Adrenal gland (tissue), 12 donors: ENCODE results near the gene NSUN6. TPM values are rescaled to one million over a fixed set of nuclear protein-coding genes. Genes with fewer than 3 reads are reported as not detected.

Source experiments
- DNase-seq, 7 donors: peaks; one replicate each; pipeline ENCODE4 v3.0.0-alpha.2; 2019 to 2020
- H3K27ac ChIP-seq, 5 donors: fragments of 200-600 bp; sonication (generic) in 4 of 5; 1 replicate in 3 of 5; 2 replicates in 2 of 5; pipeline versions ENCODE4 v1.5.1 to v1.8.0; 2016 to 2020; ENCODE audit warnings: mild to moderate bottlenecking in 1 of 5
- H3K27me3 ChIP-seq: fragments of 200-600 bp; 2 replicates; pipeline ENCODE4 v1.8.0; 2021
- H3K36me3 ChIP-seq, 2 donors: fragments of 200-600 bp; replicated peaks in 1 of 2; 1 replicate in 1 of 2; 2 replicates in 1 of 2; pipeline versions ENCODE4 v1.5.1 to v1.8.0; 2018 to 2022
- H3K4me1 ChIP-seq, 2 donors: fragments of 200-600 bp; replicated peaks in 1 of 2; 1 replicate in 1 of 2; 2 replicates in 1 of 2; pipeline versions ENCODE4 v1.5.1 to v1.8.0; 2018 to 2021
- H3K4me3 ChIP-seq, 4 donors: fragments of 200-600 bp; sonication (generic) in 3 of 4; one replicate each; pipeline ENCODE4 v1.5.1; 2016 to 2018
- H3K9me3 ChIP-seq, 3 donors: fragments of 200-600 bp; sonication (generic) in 1 of 3; replicated peaks in 1 of 3; 1 replicate in 2 of 3; 2 replicates in 1 of 3; pipeline versions ENCODE4 v1.5.1 to v1.8.0; 2016 to 2021
- POLR2A ChIP-seq, 2 donors: fragments of 450-650 bp; IDR thresholded peaks; one replicate each; pipeline ENCODE4 v1.6.1; 2017; ENCODE audit warnings: antibody characterized with exemption in 2 of 2, mild to moderate bottlenecking in 2 of 2, moderate library complexity in 1 of 2
- WGBS, 4 donors: extraction: QIAGEN DNeasy Blood & Tissue Kit in 2 of 4; methylation state at CpG; one replicate each; pipeline versions ENCODE4 v1.1.5 to v1.1.7; 2013 to 2017; 5-methylcytosine and 5-hydroxymethylcytosine counted together
- intact Hi-C, 2 donors: fragments of 100-400 bp; cut with DNase I; formaldehyde crosslinking; loops; one replicate each; pipeline versions ENCODE4 v1.14.1 to v1.15.0; 2022 to 2023
- polyA plus RNA-seq, 3 donors: library from polyadenylated mRNA; stranded (reverse); fragments of 200-250 nt in 2 of 3; fragments of 350-450 nt in 1 of 3; fragmentation: Illumina TruSeq in 1 of 3; extraction: RNeasy Lipid Tissue Mini Kit (QIAGEN cat#74804) in 1 of 3; gene quantifications; one replicate each; pipeline ENCODE4 v1.2.3, GENCODE V29; 2013 to 2014
- total RNA-seq, 9 donors: library from RNA; depleted of rRNA in 4 of 9; stranded (reverse); fragments of >200 nt in 4 of 9; fragments of 120-200 nt in 1 of 9; fragmentation: NEBNext Ultra II Directional in 1 of 9; extraction: Animal tissue kit (Norgen Biotek cat#: 25700) in 1 of 9; gene quantifications; one replicate each; pipeline versions ENCODE4 v1.1.0 to v1.2.4, GENCODE V29; 2013 to 2023
- TF ChIP-seq, protein P1 (sequence below), 6 experiments: fragments of 450-650 bp in 4 of 6; fragments of 200-600 bp in 2 of 6; sonication (generic) in 1 of 6; IDR thresholded peaks; 1 replicate in 5 of 6; 2 replicates in 1 of 6; pipeline versions ENCODE4 v1.5.1 to v1.8.0; 2016 to 2021; ENCODE audit warnings: antibody characterized with exemption in 6 of 6, mild to moderate bottlenecking in 2 of 6, moderate library complexity in 1 of 6
- donor health status: healthy with polysubstance abuse.
- donor health status: Bipolar disorder and iron deficiency.
- donor health status: DM: yes; HTN: yes; CAD: no.
- donor health status: DM: no; HTN: no; CAD: no.
- donor health status: DM: no; HTN: no; CAD: no.
- donor health status: DM: yes; HTN: yes; CAD: no.

The NSUN6 gene
- total and polyA plus RNA-seq, 12 donors = 5.1 to 33.3 (median 17.4) TPM

DNA sequence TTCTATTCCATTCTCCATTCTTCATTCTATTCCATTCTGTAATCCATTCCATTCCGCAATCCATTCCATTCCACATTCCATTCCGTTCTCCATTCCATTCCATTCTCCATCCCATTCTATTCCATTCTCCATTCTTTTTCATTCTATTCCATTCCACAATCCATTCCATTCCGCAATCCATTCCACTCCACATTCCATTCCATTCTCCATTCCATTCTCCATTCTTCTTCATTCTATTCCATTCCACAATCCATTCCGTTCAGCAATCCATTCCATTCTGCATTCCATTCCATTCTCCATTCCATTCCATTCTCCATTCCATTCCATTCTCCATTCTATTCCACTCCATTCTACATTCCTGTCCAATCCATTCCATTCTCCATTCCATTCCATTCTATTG lies 85.2 kb downstream of the NSUN6 start:
- no peak overlapping the region for H3K4me3 ChIP-seq
- no peaks in the 10 kb centered on the region for H3K9me3 ChIP-seq
- DNase-seq = no peak
- H3K27me3 ChIP-seq = no peaks in the 10 kb centered on the region
- no peaks in the 10 kb centered on the region for H3K36me3 ChIP-seq
- H3K4me1 ChIP-seq = no peaks in the 10 kb centered on the region
- intact Hi-C loops = no loop called here
- TF ChIP-seq, protein P1, sequence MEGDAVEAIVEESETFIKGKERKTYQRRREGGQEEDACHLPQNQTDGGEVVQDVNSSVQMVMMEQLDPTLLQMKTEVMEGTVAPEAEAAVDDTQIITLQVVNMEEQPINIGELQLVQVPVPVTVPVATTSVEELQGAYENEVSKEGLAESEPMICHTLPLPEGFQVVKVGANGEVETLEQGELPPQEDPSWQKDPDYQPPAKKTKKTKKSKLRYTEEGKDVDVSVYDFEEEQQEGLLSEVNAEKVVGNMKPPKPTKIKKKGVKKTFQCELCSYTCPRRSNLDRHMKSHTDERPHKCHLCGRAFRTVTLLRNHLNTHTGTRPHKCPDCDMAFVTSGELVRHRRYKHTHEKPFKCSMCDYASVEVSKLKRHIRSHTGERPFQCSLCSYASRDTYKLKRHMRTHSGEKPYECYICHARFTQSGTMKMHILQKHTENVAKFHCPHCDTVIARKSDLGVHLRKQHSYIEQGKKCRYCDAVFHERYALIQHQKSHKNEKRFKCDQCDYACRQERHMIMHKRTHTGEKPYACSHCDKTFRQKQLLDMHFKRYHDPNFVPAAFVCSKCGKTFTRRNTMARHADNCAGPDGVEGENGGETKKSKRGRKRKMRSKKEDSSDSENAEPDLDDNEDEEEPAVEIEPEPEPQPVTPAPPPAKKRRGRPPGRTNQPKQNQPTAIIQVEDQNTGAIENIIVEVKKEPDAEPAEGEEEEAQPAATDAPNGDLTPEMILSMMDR (IDR thresholded peaks at IDR 0.05) = no peak
- no peak for TF ChIP-seq POLR2A (IDR thresholded peaks at IDR 0.05)
- 83 to 98% (median 90%) methylated on average over 4 of the region's 4 CpGs for WGBS, 4 donors
- no peak overlapping the region for H3K27ac ChIP-seq

DNA sequence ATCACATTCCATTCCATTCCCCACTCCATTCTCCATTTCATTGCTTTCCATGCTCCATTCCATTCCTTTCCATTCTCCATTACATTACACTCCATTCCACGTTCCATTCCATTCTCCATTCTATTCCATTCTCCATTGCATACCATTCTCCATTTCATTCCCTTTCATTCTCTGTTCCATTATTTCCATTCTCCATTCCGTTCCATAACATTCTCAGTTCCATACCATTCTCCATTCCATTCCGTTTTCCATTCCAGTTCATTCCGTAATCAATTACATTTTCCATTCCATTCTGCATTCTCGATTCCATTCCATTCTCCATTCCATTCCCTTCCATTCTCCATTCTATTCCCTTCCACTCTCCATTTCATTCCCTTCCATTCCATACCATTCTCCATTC lies 86.4 kb downstream of the NSUN6 start:
- Histone ChIP-seq H3K27me3 (no peaks in the 10 kb centered on the region), H3K27ac (no peak overlapping the region), H3K9me3 (no peaks in the 10 kb centered on the region), H3K36me3 (no peaks in the 10 kb centered on the region), H3K4me1 (no peaks in the 10 kb centered on the region), H3K4me3 (no peak overlapping the region)
- 95 to 99% (median 97%) methylated on average over 5 of the region's 5 CpGs for WGBS, 4 donors
- TF ChIP-seq, protein P1 (IDR thresholded peaks at IDR 0.05) = no peak
- no peak for TF ChIP-seq POLR2A (IDR thresholded peaks at IDR 0.05)
- intact Hi-C loops = no loop called here
- DNase-seq = no peak

DNA sequence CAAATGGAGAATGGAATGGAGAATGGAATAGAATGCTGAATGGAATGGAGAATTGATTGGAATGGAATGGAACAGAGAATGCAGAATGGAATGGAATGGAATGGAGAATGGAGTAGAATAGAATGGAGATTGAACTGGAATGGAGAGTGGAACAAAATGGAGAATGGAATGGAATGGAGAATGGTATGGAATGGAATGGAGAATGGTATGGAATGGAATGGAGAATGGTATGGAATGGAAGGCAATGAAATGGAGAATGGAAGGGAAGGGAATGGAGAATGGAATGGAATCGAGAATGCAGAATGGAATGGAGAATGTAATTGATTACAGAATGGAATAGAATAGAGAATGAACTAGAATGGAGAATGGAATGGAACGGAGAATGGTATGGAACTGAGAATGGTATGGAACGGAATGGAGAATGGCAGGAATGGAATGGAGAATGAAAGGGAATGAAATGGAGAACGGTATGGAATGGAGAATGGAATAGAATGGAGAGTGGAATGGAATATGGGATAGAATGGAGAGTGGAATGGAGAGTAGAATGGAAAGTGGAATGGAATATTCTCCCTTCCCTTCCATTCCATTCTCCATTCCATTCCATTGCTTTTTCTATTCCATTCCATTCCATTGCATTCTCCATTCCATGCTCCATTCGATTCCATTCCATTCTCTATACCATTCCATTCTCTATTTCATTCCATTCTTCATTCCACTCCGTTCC lies 88.2 kb downstream of the NSUN6 start:
- Histone ChIP-seq H3K36me3 (no peaks in the 10 kb centered on the region), H3K27ac (no peak overlapping the region)

DNA sequence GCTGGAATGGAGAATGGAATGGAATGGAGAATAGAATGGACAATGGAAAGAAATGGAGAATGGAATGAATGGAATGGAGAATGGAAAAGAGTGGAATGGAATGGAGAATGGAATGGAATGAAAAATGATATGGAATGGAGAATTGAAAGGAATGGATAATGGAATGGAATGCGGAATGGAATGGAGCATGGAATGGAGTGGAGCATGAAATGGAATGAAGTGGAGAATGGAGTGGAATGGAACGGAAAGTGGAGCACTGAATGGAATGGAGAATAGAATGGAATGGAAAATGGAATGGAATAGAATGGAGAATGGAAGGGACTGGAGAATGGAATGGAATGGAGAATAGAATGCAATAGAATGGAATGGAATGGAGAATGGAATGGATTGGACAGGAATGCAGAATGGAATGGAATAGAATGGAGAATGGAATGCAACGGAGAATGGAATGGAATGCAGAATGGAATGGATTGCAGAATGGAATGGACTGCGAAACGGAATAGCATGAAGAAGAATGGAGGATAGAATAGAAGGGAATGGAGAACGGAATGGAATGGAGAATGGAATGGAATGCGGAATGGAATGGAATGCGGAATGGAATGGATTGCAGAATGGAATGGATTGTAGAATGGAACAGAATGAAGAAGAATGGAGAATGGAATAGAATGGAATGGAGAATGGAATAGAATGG lies 89.4 kb downstream of the NSUN6 start:
- Histone ChIP-seq H3K4me1 (no peaks in the 10 kb centered on the region), H3K36me3 (no peaks in the 10 kb centered on the region), H3K9me3 (no peaks in the 10 kb centered on the region), H3K27ac (no peak overlapping the region), H3K27me3 (no peaks in the 10 kb centered on the region), H3K4me3 (no peak overlapping the region)
- intact Hi-C loops = no loop called here
- TF ChIP-seq, protein P1 (IDR thresholded peaks at IDR 0.05) = no peak
- TF ChIP-seq POLR2A (IDR thresholded peaks at IDR 0.05) = no peak
- 92 to 99% (median 96%) methylated on average over 8 of the region's 8 CpGs for WGBS, 4 donors
- no peak for DNase-seq

More for the DNA sequence above, 88.2 kb downstream of the NSUN6 start:
- Histone ChIP-seq H3K4me3 (no peak overlapping the region), H3K4me1 (no peaks in the 10 kb centered on the region), H3K9me3 (no peaks in the 10 kb centered on the region), H3K27me3 (no peaks in the 10 kb centered on the region)
- no peak for DNase-seq
- intact Hi-C loops = no loop called here
- WGBS, 4 donors = 97 to 98% (median 97%) methylated on average over 6 of the region's 6 CpGs
- TF ChIP-seq, protein P1 (IDR thresholded peaks at IDR 0.05) = no peak
- TF ChIP-seq POLR2A (IDR thresholded peaks at IDR 0.05) = no peak
